Body of pancreas (tissue), 4 donors: ENCODE results near the gene EEPD1.

Source experiments
- CTCF ChIP-seq, 7 experiments: fragments of 450-650 bp in 4 of 7; fragments of 200-600 bp in 3 of 7; sonication (generic) in 3 of 7; IDR thresholded peaks; one replicate each; pipeline ENCODE4 v1.5.1; 2016 to 2019; ENCODE audit warnings: antibody characterized with exemption in 7 of 7
- POLR2A ChIP-seq, 3 donors: fragments of 450-650 bp; IDR thresholded peaks; one replicate each; pipeline ENCODE4 v1.6.1; 2016; ENCODE audit warnings: antibody characterized with exemption in 3 of 3, mild to moderate bottlenecking in 2 of 3

- no peak for TF ChIP-seq CTCF (IDR thresholded peaks at IDR 0.05)
- TF ChIP-seq POLR2A (IDR thresholded peaks at IDR 0.05): no peak
Measured at GRCh38 chr7:36244429-36244828, 91.4 kb downstream of the EEPD1 start.
